Activated T-helper 2 cell treated with anti-CD3 and anti-CD28 coated beads, Interferon-gamma antibody, Interleukin-2, Interleukin-4, amounts not matched to agents 10 μg/mL and 5 μg/mL and 100 μg/mL, durations not matched to agents 14 hours and 24 hours and 36 hours (primary cell): ENCODE results near the gene TMOD1. TPM values are rescaled to one million over a fixed set of nuclear protein-coding genes. Genes with fewer than 3 reads are reported as not detected.
"Not testable (repeated sequence)": the region's sequence is repeated elsewhere in the genome, so short reads cannot be mapped to it uniquely, and the experiment has no call there.

ENCODE experiments used
- DNase-seq: peaks from one replicate; pipeline ENCODE4 v3.0.0; 2021; ENCODE audit warnings: low spot score
- H3K27ac Mint-ChIP-seq: one replicate; pipeline ENCODE4 v1.8.0; 2021; ENCODE audit warnings: mixed read lengths
- H3K27me3 Mint-ChIP-seq: one replicate; pipeline ENCODE4 v1.8.0; 2021; ENCODE audit warnings: low read depth, mixed read lengths
- H3K36me3 Mint-ChIP-seq: one replicate; pipeline ENCODE4 v1.8.0; 2021; ENCODE audit warnings: low read depth, mixed read lengths
- H3K4me1 Mint-ChIP-seq: one replicate; pipeline ENCODE4 v1.8.0; 2021; ENCODE audit warnings: low read depth, mixed read lengths
- H3K4me3 Mint-ChIP-seq: one replicate; pipeline ENCODE4 v1.8.0; 2021; ENCODE audit warnings: low read depth, mild to moderate bottlenecking, moderate library complexity, mixed read lengths
- H3K9me3 Mint-ChIP-seq: one replicate; pipeline ENCODE4 v1.8.0; 2021; ENCODE audit warnings: mixed read lengths
- intact Hi-C: fragments of 100-400 bp; cut with micrococcal nuclease; formaldehyde crosslinking; loops from one replicate; pipeline ENCODE4 v1.15.1; 2023
- total RNA-seq: library from RNA; stranded (reverse); gene quantifications from 2 replicates; pipeline ENCODE4 v1.2.3, GENCODE V29; 2022

The TMOD1 gene
- total RNA-seq = 0.96 and 0.97 TPM in 2 replicates

DNA sequence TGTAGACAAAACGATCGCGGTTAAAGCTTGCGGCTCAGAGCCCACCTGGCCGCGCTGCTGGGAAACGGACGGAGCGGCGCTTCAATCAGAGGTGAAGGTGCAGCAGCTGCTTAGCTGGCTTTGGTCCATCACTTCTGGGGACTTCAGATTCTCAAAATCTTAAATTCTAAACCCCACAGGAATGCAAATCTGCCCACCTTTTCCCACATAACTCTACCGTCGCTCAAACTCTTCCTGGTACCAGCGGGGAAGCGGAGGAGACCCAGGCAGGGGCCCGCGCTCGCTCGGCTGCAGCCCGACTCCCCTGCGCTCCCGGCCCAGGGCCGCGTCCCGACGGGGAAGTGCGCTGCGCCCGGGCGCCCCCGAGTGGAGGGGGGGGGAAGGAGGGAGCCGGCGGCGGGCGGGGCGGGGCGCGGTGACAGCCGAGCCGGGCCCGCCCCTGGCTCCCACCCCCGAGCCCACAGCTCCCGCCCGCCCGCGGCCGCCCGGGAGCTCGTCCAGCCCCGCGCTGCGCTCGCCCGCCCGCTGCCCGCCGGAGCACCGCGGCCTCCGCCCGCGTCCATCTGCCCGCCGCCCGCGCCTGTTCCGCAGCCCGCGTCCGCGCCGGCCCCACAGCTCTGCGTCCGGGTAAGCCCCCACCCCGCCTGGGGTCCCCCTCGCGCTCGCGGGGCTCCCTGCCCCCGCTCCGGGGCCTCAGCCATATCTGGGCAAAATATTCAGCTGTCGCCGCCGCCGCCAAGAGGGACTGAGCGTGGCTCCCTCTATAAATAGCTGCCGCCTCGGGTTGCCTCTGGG lies at the start of gene TMOD1:
TSS of gene TMOD1 (plus strand) at position 490 of the 795 bp plus-strand sequence. CDS start 22,523 bp downstream, outside the sequence.
- Mint-ChIP-seq H3K4me3 (peak within 1 kb of the TSS; percentile 73), H3K27me3 (peaks cover 48% of the 10 kb centered on the region), H3K36me3 (no peaks in the 10 kb centered on the region), H3K27ac (no peak within 1 kb of the TSS), H3K9me3 (no peaks in the 10 kb centered on the region), H3K4me1 (peaks cover 13% of the 10 kb centered on the region)
- intact Hi-C loops = loop anchor here (5.0 kb wide), 2 partner anchors 89 to 351 kb away; partner anchors contain the start of genes FOXE1 and TDRD7
- no peak for DNase-seq

DNA sequence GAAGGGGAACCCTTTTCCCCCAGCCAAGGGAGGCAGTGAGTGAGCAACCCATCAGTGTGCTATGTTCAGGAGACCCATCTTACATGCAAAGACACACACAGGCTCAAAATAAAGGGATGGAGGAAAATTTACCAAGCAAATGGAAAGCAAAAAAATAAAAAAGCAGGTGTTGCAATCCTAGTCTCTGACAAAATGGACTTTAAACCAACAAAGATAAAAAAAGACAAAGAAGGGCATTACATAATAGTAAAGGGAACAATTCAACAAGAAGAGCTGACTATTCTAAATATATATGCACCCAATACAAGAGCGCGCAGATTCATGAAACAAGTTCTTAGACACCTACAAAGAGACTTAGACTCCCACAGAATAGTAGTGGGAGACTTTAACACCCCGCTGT lies 47.9 kb upstream of the TMOD1 start:
- intact Hi-C loops, H3K4me3 Mint-ChIP-seq, H3K9me3 Mint-ChIP-seq, DNase-seq, H3K27ac Mint-ChIP-seq, H3K27me3 Mint-ChIP-seq, H3K4me1 Mint-ChIP-seq, H3K36me3 Mint-ChIP-seq: not testable (repeated sequence)

DNA sequence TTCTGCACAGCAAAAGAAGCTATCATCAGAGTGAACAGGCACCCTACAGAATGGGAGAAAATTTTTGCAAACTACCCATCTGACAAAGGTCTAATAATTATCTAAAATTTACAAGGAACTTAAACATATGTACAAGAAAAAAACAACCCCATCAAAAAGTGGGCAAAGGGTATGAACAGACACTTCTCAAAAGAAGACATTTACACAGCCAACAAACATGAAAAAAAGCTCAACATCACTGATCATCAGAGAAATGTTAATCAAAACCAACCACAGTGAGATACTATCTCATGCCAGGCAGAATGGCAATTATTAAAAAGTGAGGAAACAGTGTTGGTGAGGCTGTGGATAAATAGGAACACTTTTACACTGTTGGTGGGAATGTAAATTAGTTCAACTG lies 44.6 kb upstream of the TMOD1 start:
- H3K9me3 Mint-ChIP-seq, H3K36me3 Mint-ChIP-seq, intact Hi-C loops, H3K4me3 Mint-ChIP-seq, DNase-seq, H3K27me3 Mint-ChIP-seq, H3K4me1 Mint-ChIP-seq, H3K27ac Mint-ChIP-seq: not testable (repeated sequence)

DNA sequence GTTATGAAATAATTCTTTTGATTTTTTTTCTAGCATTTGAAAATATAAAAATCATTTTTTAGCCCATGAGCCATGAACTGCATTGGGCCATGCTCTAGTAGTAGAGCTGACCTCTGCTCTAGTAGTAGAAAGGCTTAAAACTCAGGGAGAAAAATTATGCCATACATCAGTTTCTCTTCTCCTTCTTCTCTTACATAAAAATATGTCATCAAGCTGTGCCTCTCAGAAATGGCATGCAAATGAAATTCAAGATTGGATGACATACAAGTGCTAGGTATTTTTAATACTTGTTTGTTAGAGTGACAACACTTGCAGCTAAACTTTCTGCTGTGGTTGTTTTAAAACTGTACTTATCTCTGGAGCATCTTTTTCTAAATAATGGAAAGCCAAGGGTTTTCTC lies 42.1 kb upstream of the TMOD1 start:
- Mint-ChIP-seq H3K36me3 (no peaks in the 10 kb centered on the region), H3K9me3 (no peaks in the 10 kb centered on the region), H3K27ac (no peak overlapping the region), H3K4me1 (no peaks in the 10 kb centered on the region), H3K27me3 (no peaks in the 10 kb centered on the region), H3K4me3 (no peak overlapping the region)
- intact Hi-C loops = no loop called here
- no peak for DNase-seq

DNA sequence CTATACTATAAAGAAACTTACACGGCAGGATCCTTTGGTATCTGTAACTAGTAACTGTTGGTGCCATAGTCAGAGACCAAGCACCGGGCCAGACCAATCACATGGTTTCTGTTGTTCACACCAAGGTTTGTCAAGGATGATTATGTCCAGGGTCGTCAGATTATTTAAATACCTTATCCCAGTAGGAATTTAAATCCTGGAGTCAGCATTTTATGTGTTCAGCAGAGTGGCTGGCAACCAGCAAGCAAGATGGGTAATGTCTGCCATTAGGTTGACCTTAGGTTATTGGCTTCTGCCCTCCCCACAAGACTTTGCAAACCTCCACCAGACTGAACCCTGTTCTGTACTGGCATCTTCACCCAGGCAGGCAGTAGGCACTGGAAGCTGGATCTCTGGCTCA lies 39.3 kb upstream of the TMOD1 start:
- Mint-ChIP-seq H3K4me3 (no peak overlapping the region), H3K36me3 (no peaks in the 10 kb centered on the region), H3K9me3 (no peaks in the 10 kb centered on the region), H3K27me3 (no peaks in the 10 kb centered on the region), H3K27ac (no peak overlapping the region), H3K4me1 (no peaks in the 10 kb centered on the region)
- no peak for DNase-seq
- intact Hi-C loops = no loop called here

DNA sequence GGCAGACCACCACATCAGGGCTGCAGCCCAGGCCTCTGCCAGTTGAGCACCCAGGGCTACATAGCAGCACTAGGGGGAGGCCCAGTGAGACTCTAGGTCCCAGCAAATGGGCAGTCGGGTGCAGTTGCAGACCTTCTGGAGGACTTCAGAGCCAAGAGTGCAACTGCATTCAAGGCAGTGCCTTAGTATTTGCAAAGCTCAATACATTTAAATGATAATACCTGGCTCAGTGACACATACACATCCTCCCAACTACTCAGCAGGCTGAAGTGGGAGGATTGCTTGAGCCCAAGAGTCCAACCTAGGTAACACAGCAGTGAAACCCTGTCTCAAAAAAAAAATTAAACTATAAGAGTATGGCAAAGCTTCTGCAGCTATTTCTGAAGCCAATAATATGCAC lies 38.6 kb upstream of the TMOD1 start:
- intact Hi-C loops = no loop called here
- Mint-ChIP-seq H3K4me1 (no peaks in the 10 kb centered on the region), H3K27ac (no peak overlapping the region), H3K9me3 (no peaks in the 10 kb centered on the region), H3K36me3 (no peaks in the 10 kb centered on the region), H3K27me3 (no peaks in the 10 kb centered on the region), H3K4me3 (no peak overlapping the region)
- DNase-seq = no peak

DNA sequence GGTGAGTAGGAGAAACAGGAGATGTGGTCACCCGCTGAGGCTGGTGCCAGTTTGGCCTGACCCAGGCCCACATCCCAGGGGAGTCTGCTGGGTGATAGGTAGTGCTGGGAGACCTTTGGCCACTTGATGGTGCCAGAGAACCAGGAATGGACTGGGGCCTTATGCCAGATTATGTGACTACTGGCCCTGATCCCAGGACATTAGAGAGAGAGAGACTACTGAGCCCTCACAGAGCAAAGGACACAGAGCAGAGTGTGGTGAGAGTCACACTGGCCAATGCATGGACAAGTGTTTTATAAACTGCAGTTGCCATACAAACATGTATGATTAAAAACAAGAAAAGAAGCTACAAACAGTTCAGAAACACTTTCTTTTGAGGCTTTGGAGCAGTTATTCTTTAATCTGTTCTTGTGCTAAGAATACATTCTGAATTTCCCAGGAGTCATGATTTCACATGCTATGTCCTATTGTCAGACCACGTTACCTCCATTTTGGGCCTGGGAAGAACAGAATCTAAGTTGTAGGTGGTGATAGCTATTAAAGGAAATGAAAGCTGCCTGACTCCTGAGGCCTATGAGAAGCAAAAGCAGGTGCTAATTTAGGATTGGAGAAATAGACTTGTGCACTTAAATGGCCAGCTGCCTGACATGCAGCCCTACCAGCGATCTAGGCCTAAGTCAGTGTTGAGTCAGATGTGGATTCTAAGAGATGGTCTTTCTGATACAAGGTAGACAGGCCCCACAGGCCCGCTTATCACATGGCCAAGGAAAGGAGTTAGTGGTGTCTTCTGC lies 32.6 kb upstream of the TMOD1 start:
- intact Hi-C loops = loop anchor here (1.0 to 5.0 kb wide), 2 partner anchors 129 to 148 kb away; no protein-coding TSS in a partner anchor
- Mint-ChIP-seq H3K9me3 (no peaks in the 10 kb centered on the region), H3K27ac (no peak overlapping the region), H3K36me3 (no peaks in the 10 kb centered on the region), H3K4me3 (no peak overlapping the region), H3K4me1 (no peaks in the 10 kb centered on the region), H3K27me3 (no peaks in the 10 kb centered on the region)
- peak; percentile 14 for DNase-seq

DNA sequence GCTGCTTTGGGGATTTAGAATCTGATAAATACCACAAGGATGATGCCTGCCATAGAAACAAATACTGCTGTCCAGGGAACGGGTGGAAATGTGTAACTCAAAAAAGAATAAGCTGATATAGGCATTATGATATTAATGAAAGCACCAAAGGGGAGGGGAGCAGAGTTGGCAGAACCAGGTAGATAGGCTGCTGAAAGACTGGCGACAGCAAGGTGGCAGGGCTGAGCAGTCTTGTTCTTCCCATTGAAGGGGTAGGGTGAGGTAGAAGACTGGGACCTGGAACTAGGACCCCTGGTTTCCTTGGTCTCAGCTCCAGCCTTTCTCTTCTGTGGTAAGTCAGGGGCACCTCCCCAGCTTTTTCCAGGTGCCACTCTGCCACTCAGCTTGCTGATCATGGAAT lies 31.4 kb upstream of the TMOD1 start:
- Mint-ChIP-seq H3K4me1 (peaks cover 5% of the 10 kb centered on the region), H3K36me3 (peaks cover 4% of the 10 kb centered on the region), H3K27me3 (no peaks in the 10 kb centered on the region), H3K4me3 (no peak overlapping the region), H3K27ac (no peak overlapping the region), H3K9me3 (no peaks in the 10 kb centered on the region)
- intact Hi-C loops = no loop called here
- no peak for DNase-seq

DNA sequence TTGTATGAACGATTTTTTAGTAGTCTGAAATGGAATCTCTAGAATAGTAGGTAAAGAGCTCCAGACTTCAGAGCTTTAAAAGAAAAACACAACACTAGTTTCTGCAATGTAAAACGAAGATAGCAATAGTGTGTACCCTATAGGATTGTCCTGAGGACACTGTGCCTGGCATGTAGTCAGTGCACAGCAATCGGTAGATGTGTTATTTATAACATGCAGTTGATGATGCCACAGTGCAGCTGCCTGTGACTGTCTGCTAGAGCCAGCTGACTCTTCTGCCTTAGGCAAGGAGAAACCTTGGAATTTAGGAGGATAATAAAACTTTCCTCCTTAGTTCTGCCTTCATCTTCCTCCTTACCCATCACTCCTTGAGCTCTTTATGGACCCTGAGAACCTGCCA lies 27.7 kb upstream of the TMOD1 start:
- no peaks in the 10 kb centered on the region for H3K27me3 Mint-ChIP-seq
- DNase-seq = no peak
- H3K36me3 Mint-ChIP-seq = peaks cover 4% of the 10 kb centered on the region
- peaks cover 5% of the 10 kb centered on the region for H3K4me1 Mint-ChIP-seq
- H3K27ac Mint-ChIP-seq = no peak overlapping the region
- H3K9me3 Mint-ChIP-seq = no peaks in the 10 kb centered on the region
- intact Hi-C loops = no loop called here
- H3K4me3 Mint-ChIP-seq = no peak overlapping the region

DNA sequence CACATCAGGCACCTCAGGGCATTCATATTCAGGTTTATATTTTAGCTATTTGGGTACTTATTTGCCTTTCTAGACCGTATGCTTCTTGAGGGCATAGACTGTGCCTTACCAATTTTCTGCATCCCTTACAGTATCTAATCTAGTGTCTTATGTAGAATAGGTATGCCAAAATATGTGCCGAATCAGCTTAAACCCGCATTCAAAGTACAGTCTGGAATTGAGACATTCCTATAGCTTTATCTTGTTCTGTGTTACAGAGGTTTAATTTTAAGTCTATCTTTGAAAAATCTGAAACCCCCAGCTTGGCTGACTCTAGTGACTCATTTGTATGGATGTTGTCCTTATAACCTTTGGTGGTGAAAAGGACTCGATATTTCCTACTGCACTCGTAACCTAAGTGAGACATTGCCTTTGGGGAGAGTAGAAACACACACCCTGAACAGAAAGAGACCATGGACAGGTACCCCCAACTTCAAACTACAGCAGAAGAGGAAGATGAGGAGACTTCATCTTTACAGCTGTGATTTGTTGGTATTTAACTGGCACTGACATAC lies 27.0 kb upstream of the TMOD1 start:
- Mint-ChIP-seq H3K27me3 (no peaks in the 10 kb centered on the region), H3K4me3 (no peak overlapping the region), H3K27ac (peak overlapping the region; percentile 35), H3K36me3 (peaks cover 4% of the 10 kb centered on the region), H3K9me3 (no peaks in the 10 kb centered on the region), H3K4me1 (peaks cover 5% of the 10 kb centered on the region)
- no peak for DNase-seq
- intact Hi-C loops = no loop called here

DNA sequence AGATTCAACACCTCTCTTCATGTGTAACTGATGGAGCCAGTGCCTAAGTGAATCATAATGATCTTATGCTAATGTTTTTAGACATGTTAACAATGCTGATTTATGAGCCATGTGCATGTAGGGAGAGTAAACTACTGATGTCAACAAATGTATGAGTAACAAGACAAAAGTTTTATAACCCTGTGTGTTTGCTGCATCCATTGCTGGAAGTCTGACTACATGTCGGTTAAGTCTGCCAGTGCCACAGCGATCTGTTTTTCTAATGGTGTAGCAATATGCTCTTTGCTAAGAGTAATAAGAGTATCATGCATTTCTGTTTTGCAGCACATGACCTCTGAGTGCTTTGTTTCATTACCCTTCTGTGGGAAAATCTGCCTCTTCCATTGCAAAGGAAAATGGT lies 26.4 kb upstream of the TMOD1 start:
- Mint-ChIP-seq H3K4me3 (no peak overlapping the region), H3K27me3 (no peaks in the 10 kb centered on the region)

DNA sequence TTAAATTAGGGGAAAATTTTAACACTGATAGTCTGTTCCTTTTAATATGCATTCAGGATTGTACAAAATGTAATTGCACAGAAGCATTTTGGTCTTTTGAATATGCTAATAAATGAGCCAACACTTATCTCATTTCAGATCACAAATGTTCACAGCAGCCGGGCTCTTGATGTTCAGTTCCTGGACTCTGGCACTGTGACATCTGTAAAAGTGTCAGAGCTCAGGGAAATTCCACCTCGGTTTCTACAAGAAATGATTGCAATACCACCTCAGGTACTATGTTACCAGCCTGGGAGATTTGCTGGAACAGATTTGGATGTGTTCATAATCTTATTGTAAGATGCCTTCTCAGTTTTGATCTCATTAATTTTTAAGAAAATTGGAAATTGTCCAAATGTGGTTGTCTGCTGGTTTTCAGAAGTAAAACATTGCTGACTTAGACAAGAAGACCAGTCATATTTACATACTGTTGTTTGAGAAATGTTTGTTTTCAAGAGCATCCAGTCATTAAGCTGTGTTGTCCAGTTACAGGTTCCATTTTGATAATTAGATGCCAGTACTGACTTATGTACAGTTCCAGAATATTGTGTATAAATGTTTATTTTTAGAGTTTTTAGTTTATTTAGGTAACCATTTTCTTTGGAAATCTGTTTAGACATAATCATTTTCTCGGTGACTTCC lies 23.0 kb upstream of the TMOD1 start:
- peaks cover 5% of the 10 kb centered on the region for H3K4me1 Mint-ChIP-seq
- H3K27me3 Mint-ChIP-seq = no peaks in the 10 kb centered on the region
- intact Hi-C loops = no loop called here
- no peak overlapping the region for H3K27ac Mint-ChIP-seq
- no peaks in the 10 kb centered on the region for H3K9me3 Mint-ChIP-seq
- no peak for DNase-seq
- no peak overlapping the region for H3K4me3 Mint-ChIP-seq
- H3K36me3 Mint-ChIP-seq = peaks cover 16% of the 10 kb centered on the region

More for the DNA sequence above, 26.4 kb upstream of the TMOD1 start:
- Mint-ChIP-seq H3K9me3 (no peaks in the 10 kb centered on the region), H3K36me3 (peaks cover 4% of the 10 kb centered on the region), H3K27ac (peak overlapping the region; percentile 35), H3K4me1 (peaks cover 5% of the 10 kb centered on the region)
- DNase-seq = no peak
- intact Hi-C loops = no loop called here
